GM23338 (cell line): ENCODE results near the gene MARF1. TPM values are rescaled to one million over a fixed set of nuclear protein-coding genes. Genes with fewer than 3 reads are reported as not detected.

Source experiments
- ATAC-seq: fragments of 200-7000 bp; cut with Tn5 transposase; 3 replicates; pipeline ENCODE4 v1.9.1; 2020
- DNase-seq: peaks from one replicate; pipeline ENCODE4 v3.0.0-alpha.2; 2015; ENCODE audit warnings: low spot score
- H2AFZ ChIP-seq: fragments of 200-600 bp; sonication (generic); 2 replicates; pipeline ENCODE4 v1.8.0; 2016; ENCODE audit warnings: antibody characterized with exemption, mild to moderate bottlenecking, moderate library complexity
- H3F3A ChIP-seq: fragments of 200-600 bp; sonication (generic); replicated peaks from 2 replicates; pipeline ENCODE4 v1.8.0; 2017; ENCODE audit warnings: antibody characterized with exemption, mixed run types, low read depth
- H3K27ac ChIP-seq: fragments of 200-600 bp; sonication (generic); 2 replicates; pipeline ENCODE4 v1.6.1; 2016; ENCODE audit warnings: low read depth
- H3K27me3 ChIP-seq: fragments of 200-600 bp; sonication (generic); 2 replicates; pipeline ENCODE4 v1.8.0; 2016; ENCODE audit warnings: mild to moderate bottlenecking, mixed run types, moderate library complexity; ENCODE audit not compliant: insufficient read depth
- H3K36me3 ChIP-seq: fragments of 200-600 bp; sonication (generic); 2 replicates; pipeline ENCODE4 v1.8.0; 2016; ENCODE audit warnings: mild to moderate bottlenecking; ENCODE audit not compliant: insufficient read depth
- H3K4me1 ChIP-seq: fragments of 200-600 bp; sonication (generic); 2 replicates; pipeline ENCODE4 v1.8.0; 2016; ENCODE audit warnings: mild to moderate bottlenecking, moderate library complexity; ENCODE audit not compliant: insufficient read depth
- H3K4me2 ChIP-seq: fragments of 200-600 bp; sonication (generic); 2 replicates; pipeline ENCODE4 v1.7.1; 2017; ENCODE audit warnings: mixed run types
- H3K4me3 ChIP-seq: fragments of 200-600 bp; sonication (generic); 2 replicates; pipeline ENCODE4 v1.6.1; 2016; ENCODE audit warnings: mixed run types
- H3K79me2 ChIP-seq: fragments of 200-600 bp; sonication (generic); replicated peaks from 2 replicates; pipeline ENCODE4 v1.8.0; 2017; ENCODE audit warnings: mild to moderate bottlenecking; ENCODE audit not compliant: insufficient read depth
- H3K9me2 ChIP-seq: fragments of 200-600 bp; sonication (generic); 2 replicates; pipeline ENCODE4 v1.8.0; 2017; ENCODE audit not compliant: insufficient read depth
- H4K20me1 ChIP-seq: fragments of 200-600 bp; sonication (generic); replicated peaks from 2 replicates; pipeline ENCODE4 v1.8.0; 2017; ENCODE audit warnings: mild to moderate bottlenecking; ENCODE audit not compliant: insufficient read depth
- H3K27ac Mint-ChIP-seq: 2 replicates; pipeline ENCODE4 v1.8.0; 2020; ENCODE audit warnings: inconsistent platforms, mild to moderate bottlenecking, moderate library complexity, mixed read lengths
- H3K27me3 Mint-ChIP-seq: 3 replicates; pipeline ENCODE4 v1.8.0; 2022; ENCODE audit warnings: low read depth, mild to moderate bottlenecking, moderate library complexity, mixed read lengths, inconsistent platforms; ENCODE audit not compliant: insufficient read depth, poor library complexity
- H3K36me3 Mint-ChIP-seq: 3 replicates; pipeline ENCODE4 v1.8.0; 2021; ENCODE audit warnings: low read depth, mild to moderate bottlenecking, inconsistent platforms, moderate library complexity, mixed read lengths
- H3K4me1 Mint-ChIP-seq: 3 replicates; pipeline ENCODE4 v1.8.0; 2020; ENCODE audit warnings: mild to moderate bottlenecking, inconsistent platforms, mixed read lengths
- H3K4me3 Mint-ChIP-seq: 3 replicates; pipeline ENCODE4 v1.8.0; 2021; ENCODE audit warnings: moderate library complexity, mild to moderate bottlenecking, inconsistent platforms, mixed read lengths
- H3K9me3 Mint-ChIP-seq: 3 replicates; pipeline ENCODE4 v1.8.0; 2020; ENCODE audit warnings: moderate library complexity, mild to moderate bottlenecking, inconsistent platforms, mixed read lengths
- CTCF ChIP-seq, 2 experiments: fragments of 200-600 bp in 1 of 2; sonication (generic) in 1 of 2; conservative IDR thresholded peaks; 2 replicates each; pipeline versions ENCODE4 v1.5.1 to v1.6.1; 2016 to 2017; ENCODE audit warnings: antibody characterized with exemption in 2 of 2, low read depth in 2 of 2, mild to moderate bottlenecking in 2 of 2, moderate library complexity in 1 of 2
- EZH2 ChIP-seq: fragments of 200-600 bp; sonication (generic); IDR thresholded peaks from one replicate; pipeline ENCODE4 v1.8.0; 2017; ENCODE audit warnings: antibody characterized with exemption, mild to moderate bottlenecking, low read depth; ENCODE audit not compliant: unreplicated experiment
- EZH2phosphoT487 ChIP-seq: fragments of 200-600 bp; sonication (generic); IDR thresholded peaks from one replicate; pipeline ENCODE4 v1.8.1; 2018; ENCODE audit warnings: antibody characterized with exemption; ENCODE audit not compliant: unreplicated experiment
- JUNB ChIP-seq: IDR thresholded peaks from one replicate; pipeline ENCODE4 v1.6.1; 2016; ENCODE audit warnings: antibody characterized with exemption; ENCODE audit not compliant: unreplicated experiment
- NANOG ChIP-seq: IDR thresholded peaks from 2 replicates; pipeline ENCODE4 v1.6.1; 2016; ENCODE audit warnings: antibody characterized with exemption, borderline replicate concordance
- POLR2AphosphoS5 ChIP-seq: IDR thresholded peaks from 2 replicates; pipeline ENCODE4 v1.6.1; 2016; ENCODE audit warnings: antibody characterized with exemption, low read depth
- STAT1 ChIP-seq: IDR thresholded peaks from one replicate; pipeline ENCODE4 v1.6.1; 2016; ENCODE audit warnings: antibody characterized with exemption; ENCODE audit not compliant: unreplicated experiment
- ZNF331 ChIP-seq: fragments of 250-450 bp; sonication (Bioruptor Pico); IDR thresholded peaks from 2 replicates; pipeline ENCODE4 v1.5.0; 2020; ENCODE audit warnings: low read depth, mild to moderate bottlenecking, moderate library complexity
- polyA plus RNA-seq: library from polyadenylated mRNA; unstranded; fragments of >200 nt; fragmentation: Nextera tagmentation; extraction: Ambion mirVana; gene quantifications from 2 replicates; pipeline ENCODE4 v1.2.1, GENCODE V29; 2016
- total RNA-seq: library from RNA; depleted of rRNA; stranded (reverse); fragments of >200 nt; shearing (Covaris generic); gene quantifications from 2 replicates; pipeline ENCODE4 v1.2.3, GENCODE V29; 2014
- TF ChIP-seq, protein P1 (sequence below): IDR thresholded peaks from one replicate; pipeline ENCODE4 v1.6.1; 2018; ENCODE audit warnings: antibody characterized with exemption; ENCODE audit not compliant: unreplicated experiment
- TF ChIP-seq, protein P2 (sequence below): IDR thresholded peaks from 2 replicates; pipeline ENCODE4 v1.6.1; 2016; ENCODE audit warnings: antibody characterized with exemption

MARF1 gene
- total and polyA plus RNA-seq, 2 experiments from 2014 or later, result 8.3 to 16.0 TPM

GRCh38 chr16:15639061-15639568 lies 3.8 kb downstream of the MARF1 start (continued):
- TF ChIP-seq, protein P1, sequence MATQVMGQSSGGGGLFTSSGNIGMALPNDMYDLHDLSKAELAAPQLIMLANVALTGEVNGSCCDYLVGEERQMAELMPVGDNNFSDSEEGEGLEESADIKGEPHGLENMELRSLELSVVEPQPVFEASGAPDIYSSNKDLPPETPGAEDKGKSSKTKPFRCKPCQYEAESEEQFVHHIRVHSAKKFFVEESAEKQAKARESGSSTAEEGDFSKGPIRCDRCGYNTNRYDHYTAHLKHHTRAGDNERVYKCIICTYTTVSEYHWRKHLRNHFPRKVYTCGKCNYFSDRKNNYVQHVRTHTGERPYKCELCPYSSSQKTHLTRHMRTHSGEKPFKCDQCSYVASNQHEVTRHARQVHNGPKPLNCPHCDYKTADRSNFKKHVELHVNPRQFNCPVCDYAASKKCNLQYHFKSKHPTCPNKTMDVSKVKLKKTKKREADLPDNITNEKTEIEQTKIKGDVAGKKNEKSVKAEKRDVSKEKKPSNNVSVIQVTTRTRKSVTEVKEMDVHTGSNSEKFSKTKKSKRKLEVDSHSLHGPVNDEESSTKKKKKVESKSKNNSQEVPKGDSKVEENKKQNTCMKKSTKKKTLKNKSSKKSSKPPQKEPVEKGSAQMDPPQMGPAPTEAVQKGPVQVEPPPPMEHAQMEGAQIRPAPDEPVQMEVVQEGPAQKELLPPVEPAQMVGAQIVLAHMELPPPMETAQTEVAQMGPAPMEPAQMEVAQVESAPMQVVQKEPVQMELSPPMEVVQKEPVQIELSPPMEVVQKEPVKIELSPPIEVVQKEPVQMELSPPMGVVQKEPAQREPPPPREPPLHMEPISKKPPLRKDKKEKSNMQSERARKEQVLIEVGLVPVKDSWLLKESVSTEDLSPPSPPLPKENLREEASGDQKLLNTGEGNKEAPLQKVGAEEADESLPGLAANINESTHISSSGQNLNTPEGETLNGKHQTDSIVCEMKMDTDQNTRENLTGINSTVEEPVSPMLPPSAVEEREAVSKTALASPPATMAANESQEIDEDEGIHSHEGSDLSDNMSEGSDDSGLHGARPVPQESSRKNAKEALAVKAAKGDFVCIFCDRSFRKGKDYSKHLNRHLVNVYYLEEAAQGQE, result no peak
- no peak for TF ChIP-seq CTCF (conservative IDR thresholded peaks at IDR 0.05; ENCODE audit: low read depth in 2 of 2)
- no peak for TF ChIP-seq EZH2phosphoT487

- Histone ChIP-seq H3K36me3 (peaks cover 33% of the 10 kb centered on the region), H3K4me2 (no peak overlapping the region), H4K20me1 (no peaks in the 10 kb centered on the region; the same call in 1 of the 2 replicates), H2AFZ (no peak overlapping the region), H3K4me3 (no peak overlapping the region), H3F3A (no peaks in the 10 kb centered on the region), H3K27ac (no peak overlapping the region), H3K9me2 (no peaks in the 10 kb centered on the region), H3K4me1 (no peaks in the 10 kb centered on the region; the same call in 1 of the 2 replicates), H3K79me2 (peaks cover 21% of the 10 kb centered on the region), H3K27me3 (no peaks in the 10 kb centered on the region)
- TF ChIP-seq POLR2AphosphoS5, result no peak
- no peak for TF ChIP-seq ZNF331 (CRISPR knock-in tag)
- H3K36me3 Mint-ChIP-seq, result peaks cover 64% of the 10 kb centered on the region
- H3K27me3 Mint-ChIP-seq, result peaks cover 3% of the 10 kb centered on the region
- no peak overlapping the region for H3K27ac Mint-ChIP-seq
- DNase-seq, result no peak
- H3K4me3 Mint-ChIP-seq, result no peak overlapping the region
- H3K9me3 Mint-ChIP-seq, result no peaks in the 10 kb centered on the region
- no peaks in the 10 kb centered on the region; the same call in 2 of the 3 replicates for H3K4me1 Mint-ChIP-seq
- no peak for ATAC-seq
Observed at GRCh38 chr16:15636392-15636873, 6.5 kb downstream of the MARF1 start.

DNA sequence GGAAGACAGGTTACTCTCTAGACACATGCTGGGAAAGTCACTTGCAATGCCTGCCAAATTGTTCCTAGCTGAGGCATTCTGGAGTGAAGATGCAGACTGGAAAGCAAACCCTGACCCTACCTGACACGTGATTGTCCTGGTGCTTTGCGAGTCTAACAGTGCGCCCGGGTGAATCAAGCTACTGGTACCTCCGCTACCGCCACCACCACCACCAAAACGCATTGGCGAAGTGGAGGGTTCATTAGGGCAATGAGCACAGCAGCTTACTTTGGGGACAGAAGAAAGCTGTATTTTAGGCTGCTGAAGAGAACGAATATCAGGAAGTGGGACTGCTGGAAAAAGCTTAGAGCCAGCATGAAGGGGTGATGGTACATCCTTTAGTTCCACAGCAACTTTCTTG lies 7.0 kb downstream of the MARF1 start:
- H3K27me3 Mint-ChIP-seq, result peaks cover 3% of the 10 kb centered on the region
- H3F3A ChIP-seq, result no peaks in the 10 kb centered on the region
- no peak overlapping the region for H3K27ac ChIP-seq
- H3K79me2 ChIP-seq, result peaks cover 16% of the 10 kb centered on the region
- no peaks in the 10 kb centered on the region for H3K9me3 Mint-ChIP-seq
- H2AFZ ChIP-seq, result no peak overlapping the region
- H3K4me2 ChIP-seq, result no peak overlapping the region
- no peaks in the 10 kb centered on the region for H3K4me1 Mint-ChIP-seq
- H3K27ac Mint-ChIP-seq, result no peak overlapping the region
- ATAC-seq (no peak), DNase-seq (no peak)
- peaks cover 68% of the 10 kb centered on the region for H3K36me3 Mint-ChIP-seq
- no peak overlapping the region for H3K4me3 ChIP-seq
- no peaks in the 10 kb centered on the region for H3K27me3 ChIP-seq
- H3K4me1 ChIP-seq, result no peaks in the 10 kb centered on the region
- H3K36me3 ChIP-seq, result peaks cover 38% of the 10 kb centered on the region
- no peak overlapping the region for H3K4me3 Mint-ChIP-seq
- H4K20me1 ChIP-seq, result no peaks in the 10 kb centered on the region; the same call in 1 of the 2 replicates
- H3K9me2 ChIP-seq, result no peaks in the 10 kb centered on the region
- no peak for TF ChIP-seq JUNB
- TF ChIP-seq STAT1, result no peak
- TF ChIP-seq NANOG, result no peak
- no peak for TF ChIP-seq CTCF (conservative IDR thresholded peaks at IDR 0.05; ENCODE audit: low read depth in 2 of 2)
- TF ChIP-seq EZH2, result no peak
- TF ChIP-seq, protein P1, result no peak
- TF ChIP-seq, protein P2, sequence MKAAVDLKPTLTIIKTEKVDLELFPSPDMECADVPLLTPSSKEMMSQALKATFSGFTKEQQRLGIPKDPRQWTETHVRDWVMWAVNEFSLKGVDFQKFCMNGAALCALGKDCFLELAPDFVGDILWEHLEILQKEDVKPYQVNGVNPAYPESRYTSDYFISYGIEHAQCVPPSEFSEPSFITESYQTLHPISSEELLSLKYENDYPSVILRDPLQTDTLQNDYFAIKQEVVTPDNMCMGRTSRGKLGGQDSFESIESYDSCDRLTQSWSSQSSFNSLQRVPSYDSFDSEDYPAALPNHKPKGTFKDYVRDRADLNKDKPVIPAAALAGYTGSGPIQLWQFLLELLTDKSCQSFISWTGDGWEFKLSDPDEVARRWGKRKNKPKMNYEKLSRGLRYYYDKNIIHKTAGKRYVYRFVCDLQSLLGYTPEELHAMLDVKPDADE, result no peak
